ENCODE results near the gene TIRAP. TPM values are rescaled to one million over a fixed set of nuclear protein-coding genes. Genes with fewer than 3 reads are reported as not detected.

The TIRAP gene
- total and polyA plus RNA-seq, 2 donors (not counting 1 experiment from before 2014, with no cell fraction given) = 4.8 to 5.4 TPM

DNA sequence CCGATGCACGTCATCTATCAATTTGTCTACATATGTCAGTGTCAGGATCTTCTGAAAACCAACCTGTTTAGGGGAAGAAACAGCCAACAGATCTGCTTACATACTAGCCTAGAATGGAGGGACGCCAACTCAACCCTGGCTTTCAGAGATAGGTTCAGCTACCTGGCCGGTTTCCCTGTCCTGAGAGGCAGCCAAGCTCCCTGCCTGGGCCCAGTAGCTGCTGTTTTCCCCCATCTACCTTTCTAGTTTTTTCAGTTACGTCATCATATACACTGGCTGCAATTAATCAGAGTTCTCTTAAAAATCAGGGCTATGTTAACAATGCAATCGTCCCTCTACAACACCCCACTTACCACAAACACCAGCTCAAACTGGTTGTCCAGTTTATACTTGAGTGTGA is 15.2 kb upstream of the TIRAP start:
- no peak overlapping the region for H2AFZ ChIP-seq (ENCODE audit: low read length)
- H3K9ac ChIP-seq (ENCODE audit: insufficient read depth, low read length) = peak overlapping the region; percentile 97
- H3K27me3 ChIP-seq (ENCODE audit: control insufficient read depth, insufficient read depth, low read length) = no peaks in the 10 kb centered on the region
- TF ChIP-seq EZH2 (IDR thresholded peaks at IDR 0.05; ENCODE audit: low read length, missing control alignments) = no peak
- no peak for TF ChIP-seq CTCF (conservative IDR thresholded peaks at IDR 0.05 in 1 of 2, IDR thresholded peaks at IDR 0.05 in 1 of 2; ENCODE audit: low read depth in 1 of 2, low read length in 2 of 2)
- H3K27ac ChIP-seq (ENCODE audit: insufficient read depth, low read length) = peak overlapping the region; percentile 90
- H3K4me2 ChIP-seq (ENCODE audit: extremely low read depth, insufficient read depth, low read length) = peak overlapping the region; percentile 88
- no peaks in the 10 kb centered on the region for H3K9me3 ChIP-seq (ENCODE audit: control insufficient read depth, insufficient read depth, low read depth, low read length)
- peaks cover 37% of the 10 kb centered on the region for H3K36me3 ChIP-seq (ENCODE audit: control insufficient read depth, insufficient read depth, low read length)
- H3K4me1 ChIP-seq (ENCODE audit: control insufficient read depth, extremely low read depth, insufficient read depth, low read length) = peaks cover 2% of the 10 kb centered on the region
- no peaks in the 10 kb centered on the region for H4K20me1 ChIP-seq (ENCODE audit: control insufficient read depth, extremely low read depth, insufficient read depth, low read length)
- H3K4me3 ChIP-seq (replicated peaks in 1 of 4; ENCODE audit: control extremely low read depth in 1 of 4, insufficient read depth in 1 of 4, low read depth in 3 of 4, low read length in 4 of 4) = peak overlapping the region; percentile 86 to 99 (median 98)
- peaks cover 26% of the 10 kb centered on the region for H3K79me2 ChIP-seq (ENCODE audit: control insufficient read depth, insufficient read depth, low read length)
- DNase-seq (ENCODE audit: low read depth in 2 of 2) = no peak

GRCh38 chr11:126268361-126268707 is 14.6 kb upstream of the TIRAP start:
- TF ChIP-seq CTCF (conservative IDR thresholded peaks at IDR 0.05 in 1 of 2, IDR thresholded peaks at IDR 0.05 in 1 of 2; ENCODE audit: low read depth in 1 of 2, low read length in 2 of 2) = no peak
- no peak for TF ChIP-seq EZH2 (IDR thresholded peaks at IDR 0.05; ENCODE audit: low read length, missing control alignments)
- no peak for DNase-seq (ENCODE audit: low read depth in 2 of 2)
- Histone ChIP-seq H3K27me3 (ENCODE audit: control insufficient read depth, insufficient read depth, low read length) (no peaks in the 10 kb centered on the region), H3K4me2 (ENCODE audit: extremely low read depth, insufficient read depth, low read length) (peak overlapping the region; percentile 88), H3K9me3 (ENCODE audit: control insufficient read depth, insufficient read depth, low read depth, low read length) (no peaks in the 10 kb centered on the region), H3K36me3 (ENCODE audit: control insufficient read depth, insufficient read depth, low read length) (peaks cover 35% of the 10 kb centered on the region), H3K27ac (ENCODE audit: insufficient read depth, low read length) (peak overlapping the region; percentile 90), H3K4me3 (replicated peaks in 1 of 4; ENCODE audit: control extremely low read depth in 1 of 4, insufficient read depth in 1 of 4, low read depth in 3 of 4, low read length in 4 of 4) (peak overlapping the region; percentile 86 to 99 (median 98)), H4K20me1 (ENCODE audit: control insufficient read depth, extremely low read depth, insufficient read depth, low read length) (no peaks in the 10 kb centered on the region), H3K79me2 (ENCODE audit: control insufficient read depth, insufficient read depth, low read length) (peaks cover 26% of the 10 kb centered on the region), H2AFZ (ENCODE audit: low read length) (peak overlapping the region; percentile 64), H3K4me1 (ENCODE audit: control insufficient read depth, extremely low read depth, insufficient read depth, low read length) (peaks cover 2% of the 10 kb centered on the region), H3K9ac (ENCODE audit: insufficient read depth, low read length) (peak overlapping the region; percentile 97)

DNA sequence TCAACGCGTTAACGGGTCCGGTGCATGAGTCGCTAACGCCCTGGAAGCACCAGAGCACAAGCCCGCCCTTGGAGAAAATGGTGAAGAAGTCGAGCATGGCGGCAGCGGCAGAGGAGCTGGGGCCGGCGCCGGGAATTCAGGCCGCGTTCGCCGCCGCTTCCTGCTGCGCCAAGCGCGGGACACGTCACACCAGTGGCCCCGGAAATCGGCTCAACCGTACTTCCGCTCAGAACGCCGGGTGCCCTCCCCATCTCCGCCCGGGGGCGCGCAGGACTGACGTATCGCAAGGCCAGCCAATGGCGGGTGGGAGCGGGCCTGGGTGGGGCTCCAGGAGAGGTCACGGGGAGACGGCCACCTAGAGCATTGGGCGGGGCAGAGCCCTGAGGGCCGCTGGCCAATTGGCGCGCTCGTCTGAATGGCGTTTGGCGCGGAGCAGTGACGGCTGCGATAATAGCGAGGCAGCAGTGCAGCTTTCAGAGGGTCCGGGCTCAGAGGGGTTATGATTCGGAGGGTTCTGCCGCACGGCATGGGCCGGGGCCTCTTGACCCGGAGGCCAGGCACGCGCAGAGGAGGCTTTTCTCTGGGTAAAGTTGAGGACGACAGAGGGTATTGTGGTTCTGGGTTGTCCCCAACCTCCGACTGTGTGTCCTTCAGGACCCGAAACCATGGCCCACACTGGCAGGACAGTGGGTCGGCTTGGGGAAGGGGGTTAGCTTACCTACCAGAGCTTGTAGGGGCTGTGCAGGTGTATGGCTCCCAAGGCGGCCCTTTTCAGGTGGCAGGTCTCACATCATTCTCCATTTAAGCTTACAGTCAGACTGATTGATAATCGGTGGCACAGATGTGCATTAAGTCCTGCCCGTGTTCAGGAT is 13.9 kb upstream of the TIRAP start, which contains the start of the genes FOXRED1 and SRPRA:
TSS of gene FOXRED1 (plus strand) at position 447 of the 872 bp plus-strand sequence. CDS start at position 500, 53 bp downstream.
TSS of gene SRPRA (minus strand) at position 188 of the 872 bp plus-strand sequence. CDS start at position 97, 91 bp downstream.
- no peaks in the 10 kb centered on the region for H3K9me3 ChIP-seq (ENCODE audit: control insufficient read depth, insufficient read depth, low read depth, low read length)
- DNase-seq (ENCODE audit: low read depth in 2 of 2) = peak; percentile 99
- peaks cover 26% of the 10 kb centered on the region for H3K79me2 ChIP-seq (ENCODE audit: control insufficient read depth, insufficient read depth, low read length)
- peak within 1 kb of the TSS; percentile 95 for H2AFZ ChIP-seq (ENCODE audit: low read length)
- peak within 1 kb of the TSS; percentile 99 for H3K4me2 ChIP-seq (ENCODE audit: extremely low read depth, insufficient read depth, low read length)
- no peaks in the 10 kb centered on the region for H4K20me1 ChIP-seq (ENCODE audit: control insufficient read depth, extremely low read depth, insufficient read depth, low read length)
- H3K4me3 ChIP-seq (replicated peaks in 1 of 4; ENCODE audit: control extremely low read depth in 1 of 4, insufficient read depth in 1 of 4, low read depth in 3 of 4, low read length in 4 of 4) = peak within 1 kb of the TSS; percentile 96 to 99 (median 99)
- H3K4me1 ChIP-seq (ENCODE audit: control insufficient read depth, extremely low read depth, insufficient read depth, low read length) = peaks cover 2% of the 10 kb centered on the region
- TF ChIP-seq EZH2 (IDR thresholded peaks at IDR 0.05; ENCODE audit: low read length, missing control alignments) (no peak), CTCF (conservative IDR thresholded peaks at IDR 0.05 in 1 of 2, IDR thresholded peaks at IDR 0.05 in 1 of 2; ENCODE audit: low read depth in 1 of 2, low read length in 2 of 2) (no peak)
- peaks cover 32% of the 10 kb centered on the region for H3K36me3 ChIP-seq (ENCODE audit: control insufficient read depth, insufficient read depth, low read length)
- peak within 1 kb of the TSS; percentile 99 for H3K27ac ChIP-seq (ENCODE audit: insufficient read depth, low read length)
- no peaks in the 10 kb centered on the region for H3K27me3 ChIP-seq (ENCODE audit: control insufficient read depth, insufficient read depth, low read length)
- peak within 1 kb of the TSS; percentile 97 for H3K9ac ChIP-seq (ENCODE audit: insufficient read depth, low read length)

All from fibroblast of lung (primary cell).